GM18498 (cell line): ENCODE results near the gene NBPF3.
"Not testable (repeated sequence)": the region's sequence is repeated elsewhere in the genome, so short reads cannot be mapped to it uniquely, and the experiment has no call there.

ENCODE experiments used
- ATAC-seq: cut with Tn5 transposase; IDR thresholded peaks from one replicate; pipeline ENCODE4 v1.9.1; 2021; ENCODE audit warnings: mild to moderate bottlenecking, moderate library complexity; ENCODE audit not compliant: unreplicated experiment

The NBPF3 gene

GRCh38 chr1:21436488-21437340, 3.2 kb upstream of the NBPF3 start:
- ATAC-seq = no peak

- ATAC-seq = no peak
Observed at GRCh38 chr1:21437341-21437640, 2.6 kb upstream of the NBPF3 start.

- not testable (repeated sequence) for ATAC-seq
Observed at GRCh38 chr1:21438646-21439312, 1.2 kb upstream of the NBPF3 start.

GRCh38 chr1:21439345-21439720, 604 bp upstream of the NBPF3 start:
- ATAC-seq = no peak

GRCh38 chr1:21440630-21441125, 741 bp downstream of the NBPF3 start:
- not testable (repeated sequence) for ATAC-seq

GRCh38 chr1:21446647-21447046, 6.7 kb downstream of the NBPF3 start:
- ATAC-seq = not testable (repeated sequence)

- no peak for ATAC-seq
Observed at GRCh38 chr1:21447311-21447710, 7.4 kb downstream of the NBPF3 start.

- no peak for ATAC-seq
Observed at GRCh38 chr1:21449906-21450305, 10.0 kb downstream of the NBPF3 start.

- no peak for ATAC-seq
Observed at GRCh38 chr1:21451212-21451611, 11.3 kb downstream of the NBPF3 start.

- ATAC-seq = no peak
Observed at GRCh38 chr1:21451981-21452411, 12.1 kb downstream of the NBPF3 start.

- not testable (repeated sequence) for ATAC-seq
Observed at GRCh38 chr1:21453964-21454614, 14.2 kb downstream of the NBPF3 start.

- not testable (repeated sequence) for ATAC-seq
Observed at GRCh38 chr1:21454904-21455303, 15.0 kb downstream of the NBPF3 start.

- ATAC-seq = no peak
Observed at GRCh38 chr1:21457654-21458053, 17.7 kb downstream of the NBPF3 start.

GRCh38 chr1:21465127-21465526, 25.2 kb downstream of the NBPF3 start:
- not testable (repeated sequence) for ATAC-seq

GRCh38 chr1:21467946-21468345, 28.0 kb downstream of the NBPF3 start:
- ATAC-seq = not testable (repeated sequence)

- ATAC-seq = no peak
Observed at GRCh38 chr1:21468599-21468998, 28.7 kb downstream of the NBPF3 start.

- no peak for ATAC-seq
Observed at GRCh38 chr1:21469581-21469980, 29.6 kb downstream of the NBPF3 start.

GRCh38 chr1:21472861-21473260, 32.9 kb downstream of the NBPF3 start:
- no peak for ATAC-seq

GRCh38 chr1:21478356-21478755, 38.4 kb downstream of the NBPF3 start:
- ATAC-seq = no peak

GRCh38 chr1:21483881-21484280, 43.9 kb downstream of the NBPF3 start:
- ATAC-seq = not testable (repeated sequence)

GRCh38 chr1:21489146-21489545, 49.2 kb downstream of the NBPF3 start:
- no peak for ATAC-seq
